HG03097 (cell line): ENCODE results near the gene FGF16.
"Not testable (repeated sequence)": the region's sequence is repeated elsewhere in the genome, so short reads cannot be mapped to it uniquely, and the experiment has no call there.

Source experiments
- ATAC-seq: cut with Tn5 transposase; IDR thresholded peaks from one replicate; pipeline ENCODE4 v1.9.1; 2021; ENCODE audit not compliant: unreplicated experiment, low FRiP score

FGF16 gene

DNA sequence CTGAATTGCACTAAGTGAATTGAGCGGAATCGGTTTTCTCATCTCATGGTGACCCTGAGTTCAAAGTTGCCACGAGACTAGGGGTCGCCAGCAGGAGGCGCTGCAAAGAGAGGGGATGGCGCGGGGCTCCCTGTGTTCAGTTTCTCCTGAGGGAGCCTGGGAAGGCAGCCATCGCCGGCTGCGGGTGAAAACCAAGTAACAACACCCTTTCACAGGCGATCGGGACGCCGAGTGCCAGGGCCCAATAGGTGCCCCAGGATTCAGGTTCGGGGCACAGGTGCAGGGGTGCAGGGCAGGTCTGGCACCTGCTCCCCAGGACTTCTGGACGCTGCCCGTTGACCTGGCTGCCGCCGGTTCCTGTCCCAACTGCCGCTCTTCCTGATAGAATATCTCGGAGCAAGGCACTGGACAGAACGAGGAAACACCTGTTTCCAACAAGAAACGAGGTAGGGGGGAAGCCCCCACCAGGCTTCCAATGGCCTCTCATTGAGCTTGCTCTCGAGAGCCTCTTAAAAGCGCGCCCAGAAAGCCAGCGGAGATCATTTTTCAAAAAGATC, 1.1 kb upstream of the FGF16 start:
- ATAC-seq: no peak

DNA sequence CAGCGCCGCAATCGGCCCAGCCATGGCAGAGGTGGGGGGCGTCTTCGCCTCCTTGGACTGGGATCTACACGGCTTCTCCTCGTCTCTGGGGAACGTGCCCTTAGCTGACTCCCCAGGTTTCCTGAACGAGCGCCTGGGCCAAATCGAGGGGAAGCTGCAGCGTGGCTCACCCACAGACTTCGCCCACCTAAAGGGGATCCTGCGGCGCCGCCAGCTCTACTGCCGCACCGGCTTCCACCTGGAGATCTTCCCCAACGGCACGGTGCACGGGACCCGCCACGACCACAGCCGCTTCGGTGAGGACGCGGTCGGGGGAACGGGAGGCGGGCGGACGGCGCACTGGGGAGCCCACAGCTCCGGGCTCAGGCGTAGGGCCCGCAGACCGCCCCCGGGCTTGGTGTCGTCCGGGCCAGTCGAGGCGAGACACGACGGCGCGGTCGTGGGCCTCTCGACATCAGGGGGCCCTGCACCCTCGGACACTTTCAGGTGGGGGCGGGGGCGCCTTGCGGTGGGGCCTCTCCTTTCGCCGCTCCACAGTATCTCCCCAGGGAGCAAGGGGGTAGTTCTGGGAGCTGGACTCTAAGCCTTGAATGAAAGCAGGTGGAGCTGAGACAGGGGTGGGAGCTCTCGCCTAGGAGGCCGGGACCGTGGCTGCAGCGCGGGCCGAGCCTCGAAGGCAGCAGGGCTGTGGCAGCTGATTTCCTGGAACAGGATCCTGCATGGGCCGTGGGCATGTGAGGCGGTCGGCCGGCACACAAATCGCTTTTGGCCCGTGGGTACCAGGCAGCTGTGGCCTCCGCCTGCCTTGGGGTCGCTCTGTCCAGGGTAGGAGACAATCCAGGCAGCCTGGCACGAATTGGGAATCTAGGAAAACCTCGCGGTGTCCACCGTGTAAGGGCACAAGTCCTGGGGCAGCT, 722 bp downstream of the FGF16 start:
- ATAC-seq: no peak

DNA sequence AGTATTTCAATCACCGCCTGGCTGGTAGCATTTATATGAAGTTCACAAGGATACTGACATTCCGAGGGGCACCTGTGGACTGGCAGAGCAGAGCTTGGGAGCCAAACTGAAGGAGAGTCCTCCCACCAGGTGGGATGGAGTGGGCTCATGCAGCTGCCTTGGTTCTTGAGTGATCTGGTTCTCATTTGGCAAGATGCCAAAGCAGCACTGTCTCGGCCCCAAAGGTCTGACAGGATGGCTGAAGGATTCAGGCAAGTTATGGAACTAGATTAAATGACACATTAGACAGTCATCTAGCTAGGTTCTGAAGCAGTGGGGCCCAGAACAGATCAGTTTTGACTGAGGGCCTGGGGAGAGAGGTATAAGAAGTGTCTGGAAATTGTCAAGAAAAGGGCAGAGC, 3.2 kb downstream of the FGF16 start:
- ATAC-seq: no peak

DNA sequence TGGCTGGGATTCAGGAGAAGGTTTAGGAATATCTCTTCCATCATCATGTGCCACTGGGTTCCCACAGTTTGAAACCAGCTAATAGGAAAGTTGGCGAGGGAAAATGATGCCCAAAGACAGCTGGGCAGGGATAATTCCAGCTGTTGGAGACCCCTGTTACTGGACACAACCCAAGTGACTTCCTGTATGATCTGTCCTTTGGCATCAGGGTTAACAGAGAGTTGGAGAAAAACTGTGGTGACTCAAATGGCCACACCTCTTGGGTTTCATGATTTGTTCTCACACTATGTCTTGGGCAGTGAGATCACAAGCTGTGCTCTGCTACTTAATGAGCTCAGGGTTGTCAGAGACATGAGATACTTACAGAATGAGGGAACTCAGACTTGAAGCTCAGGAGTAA, 3.8 kb downstream of the FGF16 start:
- no peak for ATAC-seq

DNA sequence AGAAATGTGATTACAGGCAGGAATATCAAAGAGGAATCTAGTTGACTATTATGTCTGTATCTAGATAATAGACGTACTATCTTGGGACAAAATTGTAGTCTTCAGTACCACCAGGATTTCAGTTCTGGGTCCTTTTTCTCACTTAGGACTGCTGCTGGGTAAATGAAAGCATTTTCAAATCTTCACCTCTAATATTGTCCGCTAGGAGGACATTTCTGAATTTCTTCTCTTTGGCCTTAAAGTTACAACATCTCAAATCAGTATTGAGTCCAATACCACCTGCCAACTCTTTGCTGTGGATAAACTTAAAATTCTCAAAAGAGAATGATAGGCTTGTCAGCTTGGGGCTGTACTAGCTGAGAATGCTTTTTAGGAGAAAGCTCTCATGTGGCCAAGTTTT, 6.0 kb downstream of the FGF16 start:
- no peak for ATAC-seq

DNA sequence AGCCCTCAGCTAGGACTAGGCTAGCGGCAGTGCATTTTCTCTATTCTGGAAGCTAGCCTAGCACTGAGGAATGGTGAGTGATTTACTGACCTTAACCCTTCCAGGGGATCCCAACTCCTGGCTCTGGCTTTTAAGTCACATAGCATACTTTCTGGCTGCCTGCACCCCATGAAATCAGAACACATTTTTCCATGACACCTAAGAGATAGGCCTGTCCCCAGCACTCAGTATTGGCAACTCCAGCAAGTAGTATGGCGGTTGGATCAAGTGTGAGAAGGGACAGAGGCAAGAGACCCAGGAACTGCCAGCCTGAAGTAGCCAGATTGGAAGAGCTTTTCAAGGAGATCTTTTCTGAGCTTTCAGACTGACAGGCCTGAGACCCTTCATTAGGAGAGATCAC, 8.2 kb downstream of the FGF16 start:
- ATAC-seq: no peak

DNA sequence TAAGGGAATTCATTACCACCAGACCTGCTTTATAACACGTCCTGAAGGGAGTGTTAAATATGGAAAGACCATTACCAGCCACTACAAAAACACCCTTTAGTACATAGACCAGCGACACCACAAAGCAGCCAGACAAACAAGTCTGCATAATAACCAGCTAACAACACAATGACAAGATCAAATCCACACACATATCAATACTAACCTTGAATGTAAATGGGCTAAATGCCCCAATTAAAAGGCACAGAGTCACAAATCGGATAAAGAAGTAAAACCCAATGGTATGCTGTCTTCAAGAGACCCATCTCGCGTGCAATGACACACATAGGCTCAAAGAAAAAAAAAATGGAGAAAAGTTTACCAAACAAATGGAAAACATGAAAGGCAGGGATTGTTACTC, 36.9 kb downstream of the FGF16 start:
- ATAC-seq: no peak

DNA sequence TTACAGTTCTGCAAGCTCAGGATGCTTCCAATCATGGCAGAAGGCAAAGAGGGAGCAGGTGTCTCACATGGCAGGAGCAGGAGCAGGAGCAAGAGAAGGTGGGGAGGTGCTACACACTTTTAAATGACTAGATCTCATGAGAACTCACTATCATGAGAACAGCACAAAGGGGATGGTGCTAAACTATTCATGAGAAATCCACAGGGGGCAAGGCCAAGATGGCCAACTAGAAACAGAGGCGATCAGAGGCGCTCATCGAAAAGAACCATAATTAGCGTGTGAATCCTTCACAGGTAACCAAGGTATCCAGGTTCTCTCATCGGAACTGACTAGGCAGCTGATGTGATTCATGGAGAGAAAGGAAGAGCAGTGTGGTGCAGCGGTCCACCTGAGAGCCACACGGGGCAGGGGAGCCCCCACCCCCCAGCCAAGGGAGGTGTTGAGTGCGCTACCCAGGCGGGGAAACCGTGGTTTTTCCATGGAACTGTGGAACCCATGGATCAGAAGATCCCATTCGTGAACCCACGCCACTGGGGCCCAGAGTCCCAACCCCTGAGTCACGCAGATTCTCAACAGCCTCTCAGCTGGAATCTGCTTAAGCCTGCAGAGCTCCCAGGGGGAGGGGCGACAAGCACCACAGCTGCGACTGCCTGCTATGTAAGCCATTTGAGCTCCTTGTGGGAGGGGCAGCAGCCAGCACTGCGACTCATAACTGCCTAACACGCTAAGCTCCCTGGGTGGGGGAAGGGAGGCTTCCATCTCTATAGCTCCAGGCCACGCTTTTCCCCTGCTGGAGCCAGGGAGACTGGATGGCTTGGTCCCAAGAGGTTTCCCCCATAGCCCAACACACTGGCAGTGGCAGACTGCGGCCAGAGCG, 46.7 kb downstream of the FGF16 start:
- ATAC-seq: no peak

DNA sequence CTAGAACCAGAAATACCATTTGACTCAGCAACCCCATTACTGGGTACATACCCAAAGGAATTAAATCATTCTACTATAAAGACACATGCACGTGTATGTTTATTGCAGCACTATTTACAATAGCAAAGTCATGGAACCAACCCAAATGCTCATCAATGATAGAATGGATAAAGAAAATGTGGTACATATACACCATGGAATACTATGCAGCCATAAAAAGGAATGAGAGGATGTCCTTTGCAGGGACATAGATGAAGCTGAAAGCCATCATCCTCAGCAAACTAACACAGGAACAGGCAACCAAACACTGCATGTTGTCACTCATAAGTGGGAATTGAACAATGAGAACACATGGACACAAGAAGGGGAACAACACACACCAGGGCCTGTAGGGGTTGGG, 53.0 kb downstream of the FGF16 start:
- ATAC-seq: not testable (repeated sequence)

DNA sequence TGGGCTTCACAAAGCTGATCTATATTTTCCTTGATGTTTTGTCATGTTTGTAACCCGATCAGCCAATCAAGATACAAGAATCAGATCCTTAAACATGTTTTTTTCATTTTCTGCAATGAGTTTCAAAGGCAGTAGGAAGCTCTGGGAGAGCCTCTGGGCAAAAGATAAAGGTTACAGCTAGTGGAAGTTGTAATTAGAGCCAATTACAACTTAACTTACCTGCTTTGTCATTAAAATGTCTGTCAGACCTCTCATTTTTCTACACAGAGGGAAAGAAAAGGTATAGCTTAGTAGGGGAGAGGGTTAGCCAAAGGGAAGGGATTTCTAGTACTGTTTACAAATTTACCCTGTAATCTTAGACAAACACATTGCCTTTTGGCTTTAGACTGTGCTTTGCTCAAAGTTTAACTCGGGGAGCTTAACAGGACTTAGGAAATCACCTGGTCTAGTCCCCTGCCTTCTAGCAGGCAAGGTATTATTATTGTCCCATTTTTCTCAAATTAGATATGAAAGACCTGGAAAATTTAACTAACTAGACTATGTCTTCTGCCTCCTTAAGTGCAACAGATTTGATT, 55.8 kb downstream of the FGF16 start:
- no peak for ATAC-seq

DNA sequence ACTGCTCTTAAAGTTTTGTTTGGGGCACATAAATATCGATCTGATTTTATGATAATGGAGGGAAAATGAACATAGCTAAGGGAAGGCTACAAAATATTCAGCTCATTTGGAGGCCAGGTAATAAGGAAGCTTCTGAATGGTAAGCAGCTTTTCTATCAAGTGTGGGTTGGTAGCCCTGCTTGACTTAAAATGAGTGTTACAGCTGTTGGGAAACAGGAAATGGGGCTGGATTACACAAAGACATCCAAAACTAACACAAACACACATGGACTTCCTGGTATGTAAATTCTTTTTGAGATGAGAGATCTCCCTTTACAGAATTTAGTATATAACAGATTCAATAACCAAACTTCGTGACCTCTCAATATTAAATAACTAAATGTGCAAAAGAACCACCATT, 58.0 kb downstream of the FGF16 start:
- ATAC-seq: no peak
